OCI-LY3 (cell line): ENCODE results near the gene HSPBP1.

Experiments
- EZH2phosphoT487 ChIP-seq: fragments of 200-600 bp; shearing (Covaris generic); IDR thresholded peaks from 2 replicates; pipeline ENCODE4 v1.6.1; 2018; ENCODE audit warnings: antibody characterized with exemption, mixed run types, low read depth
- TF ChIP-seq, protein P1 (sequence below): fragments of 200-600, 300-600 bp; sonication (generic); IDR thresholded peaks from 2 replicates; pipeline ENCODE4 v1.5.1; 2014; ENCODE audit warnings: antibody characterized with exemption, low read length, low read depth

DNA sequence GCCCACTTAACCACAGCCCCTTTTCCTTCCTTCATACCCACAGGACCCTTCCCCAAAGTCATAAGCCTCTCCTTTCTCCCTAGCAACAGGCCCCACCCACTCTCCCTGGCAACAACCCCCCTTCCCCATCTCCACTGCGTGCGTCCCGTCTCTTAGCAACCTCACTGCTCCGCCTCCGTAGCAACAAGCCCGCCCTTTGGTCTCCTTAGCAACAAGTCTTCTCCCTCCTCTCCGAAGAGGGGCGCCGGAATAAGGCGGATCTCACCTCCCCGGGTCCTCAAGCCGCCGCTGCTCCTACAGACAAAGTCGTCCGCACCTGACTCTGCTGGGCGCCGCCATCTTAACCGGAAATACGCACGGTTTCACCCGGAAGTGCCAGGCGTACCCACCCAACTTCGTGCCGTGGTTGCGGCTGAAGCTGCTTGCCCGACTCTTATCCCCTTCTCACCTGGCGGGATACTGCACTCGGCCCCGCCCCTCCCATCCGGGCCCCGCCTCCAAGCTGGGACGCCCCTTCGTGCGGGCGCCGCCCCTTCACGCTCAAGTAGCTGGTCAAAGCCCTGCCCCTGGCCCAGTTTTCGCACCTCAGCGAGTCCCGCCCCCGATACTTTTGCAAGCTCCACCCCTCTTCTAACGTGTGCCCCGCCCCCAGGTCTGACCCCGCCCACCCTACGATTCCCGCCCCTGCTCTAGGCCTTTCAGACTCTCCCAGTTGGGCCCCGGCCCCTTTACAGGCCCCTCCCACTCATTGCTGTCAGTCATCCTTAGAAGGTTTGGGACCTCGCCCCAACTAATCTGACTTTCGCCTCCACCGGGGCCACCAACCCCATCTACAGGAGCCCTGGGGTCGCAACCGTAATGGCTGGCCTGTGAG is at the start of gene HSPBP1:
- TF ChIP-seq, protein P1, sequence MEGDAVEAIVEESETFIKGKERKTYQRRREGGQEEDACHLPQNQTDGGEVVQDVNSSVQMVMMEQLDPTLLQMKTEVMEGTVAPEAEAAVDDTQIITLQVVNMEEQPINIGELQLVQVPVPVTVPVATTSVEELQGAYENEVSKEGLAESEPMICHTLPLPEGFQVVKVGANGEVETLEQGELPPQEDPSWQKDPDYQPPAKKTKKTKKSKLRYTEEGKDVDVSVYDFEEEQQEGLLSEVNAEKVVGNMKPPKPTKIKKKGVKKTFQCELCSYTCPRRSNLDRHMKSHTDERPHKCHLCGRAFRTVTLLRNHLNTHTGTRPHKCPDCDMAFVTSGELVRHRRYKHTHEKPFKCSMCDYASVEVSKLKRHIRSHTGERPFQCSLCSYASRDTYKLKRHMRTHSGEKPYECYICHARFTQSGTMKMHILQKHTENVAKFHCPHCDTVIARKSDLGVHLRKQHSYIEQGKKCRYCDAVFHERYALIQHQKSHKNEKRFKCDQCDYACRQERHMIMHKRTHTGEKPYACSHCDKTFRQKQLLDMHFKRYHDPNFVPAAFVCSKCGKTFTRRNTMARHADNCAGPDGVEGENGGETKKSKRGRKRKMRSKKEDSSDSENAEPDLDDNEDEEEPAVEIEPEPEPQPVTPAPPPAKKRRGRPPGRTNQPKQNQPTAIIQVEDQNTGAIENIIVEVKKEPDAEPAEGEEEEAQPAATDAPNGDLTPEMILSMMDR = no peak
- TF ChIP-seq EZH2phosphoT487 = no peak
